Pons (tissue), 1 donor: ENCODE data around the gene MRPL36.
"Not testable (repeated sequence)": the region's sequence is repeated elsewhere in the genome, so short reads cannot be mapped to it uniquely, and the experiment has no call there.

Experiments used
- DNase-seq: peaks from one replicate; pipeline ENCODE4 v3.0.0-alpha.2; 2016; ENCODE audit warnings: low spot score

MRPL36 gene

DNA sequence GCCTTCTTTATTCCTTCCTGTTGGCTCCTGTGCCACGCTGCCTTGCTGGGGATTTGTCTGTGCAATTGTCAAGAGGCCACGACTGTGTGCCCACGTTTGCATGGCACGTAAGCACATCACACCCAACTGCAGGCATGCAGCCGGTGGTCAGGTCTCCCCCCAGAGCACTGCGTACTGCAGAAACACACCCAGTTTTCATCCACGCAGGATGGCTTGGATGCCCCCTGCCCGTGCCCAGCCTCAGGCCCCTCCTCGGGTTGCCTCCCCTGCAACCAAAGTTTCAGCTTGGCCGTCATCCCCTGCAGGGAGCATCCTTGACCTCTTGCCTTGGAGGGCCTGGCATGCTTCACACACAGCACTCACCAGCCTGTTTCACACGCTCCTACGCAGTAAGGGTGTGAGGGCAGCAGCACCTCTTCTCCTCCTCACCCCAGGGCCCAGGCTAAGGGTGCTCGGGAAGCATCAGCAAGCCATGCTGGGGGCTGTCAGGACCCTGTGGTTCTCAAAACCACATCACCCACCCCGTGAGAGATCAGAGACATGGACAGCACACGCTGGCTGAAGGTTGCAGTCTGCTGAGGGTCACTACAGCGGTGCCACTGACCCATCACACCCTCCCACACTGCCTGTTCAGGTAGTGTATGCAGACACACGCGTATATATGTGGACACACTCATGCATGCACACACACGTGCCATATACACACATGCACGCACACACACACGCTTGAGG lies 3.1 kb downstream of the MRPL36 start:
- no peak for DNase-seq

DNA sequence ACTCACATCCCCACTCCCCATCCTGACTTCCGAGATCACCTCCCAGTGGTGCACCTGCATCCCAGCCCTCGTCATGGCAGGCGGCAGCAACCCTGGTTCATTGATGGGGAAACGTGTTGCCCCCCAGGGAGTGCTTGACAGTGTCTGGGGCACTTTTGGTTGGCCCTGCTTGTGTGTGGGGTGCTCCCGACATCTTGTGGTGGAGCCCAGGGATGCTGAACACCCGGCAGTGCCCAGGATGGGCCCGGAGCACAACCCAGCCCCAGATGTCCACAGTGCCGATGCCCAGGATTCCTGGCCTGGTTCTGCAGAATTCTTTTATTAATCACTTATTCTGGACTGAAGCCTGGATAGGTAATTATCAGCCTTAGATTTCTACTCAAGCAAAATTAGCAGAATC lies 3.7 kb downstream of the MRPL36 start:
- DNase-seq = no peak

DNA sequence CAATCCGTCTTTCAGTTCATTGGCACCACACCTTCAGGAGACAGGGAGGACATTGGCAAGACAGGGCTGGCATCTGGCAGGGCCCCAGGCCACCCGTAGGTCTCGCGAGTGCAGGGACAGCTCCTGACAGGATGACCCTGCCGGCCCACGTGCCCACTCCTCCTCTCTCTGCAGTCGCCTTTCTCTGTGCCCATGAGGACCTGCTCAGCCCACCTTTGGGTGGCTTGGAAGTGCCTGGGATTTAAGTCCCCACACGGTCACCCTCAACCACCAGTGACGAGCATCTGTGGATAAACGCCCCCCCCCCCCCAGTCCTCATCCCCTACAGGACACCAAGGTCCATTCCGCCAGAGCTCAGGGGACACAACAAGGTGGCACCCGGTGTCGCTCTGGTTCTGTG lies 4.1 kb downstream of the MRPL36 start:
- no peak for DNase-seq

DNA sequence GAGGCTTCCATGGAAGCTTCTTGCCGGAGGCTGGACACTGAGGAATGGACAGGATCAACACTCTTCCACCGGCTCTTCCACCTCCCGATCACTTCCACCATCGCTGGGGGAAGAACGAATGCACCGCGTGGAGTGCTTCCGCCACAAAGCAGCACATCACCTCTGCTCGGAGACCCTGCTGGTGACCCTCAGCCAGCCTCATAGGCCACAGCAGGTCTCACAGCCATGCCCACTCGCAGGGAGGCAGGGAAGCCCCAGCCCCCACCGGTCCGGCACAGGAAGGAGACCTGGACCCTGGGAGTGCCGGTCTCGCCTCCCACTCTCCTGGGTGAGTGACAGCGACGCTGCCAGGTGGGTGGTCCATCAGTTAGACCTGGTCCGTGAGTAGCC lies 4.7 kb downstream of the MRPL36 start:
- DNase-seq = no peak

DNA sequence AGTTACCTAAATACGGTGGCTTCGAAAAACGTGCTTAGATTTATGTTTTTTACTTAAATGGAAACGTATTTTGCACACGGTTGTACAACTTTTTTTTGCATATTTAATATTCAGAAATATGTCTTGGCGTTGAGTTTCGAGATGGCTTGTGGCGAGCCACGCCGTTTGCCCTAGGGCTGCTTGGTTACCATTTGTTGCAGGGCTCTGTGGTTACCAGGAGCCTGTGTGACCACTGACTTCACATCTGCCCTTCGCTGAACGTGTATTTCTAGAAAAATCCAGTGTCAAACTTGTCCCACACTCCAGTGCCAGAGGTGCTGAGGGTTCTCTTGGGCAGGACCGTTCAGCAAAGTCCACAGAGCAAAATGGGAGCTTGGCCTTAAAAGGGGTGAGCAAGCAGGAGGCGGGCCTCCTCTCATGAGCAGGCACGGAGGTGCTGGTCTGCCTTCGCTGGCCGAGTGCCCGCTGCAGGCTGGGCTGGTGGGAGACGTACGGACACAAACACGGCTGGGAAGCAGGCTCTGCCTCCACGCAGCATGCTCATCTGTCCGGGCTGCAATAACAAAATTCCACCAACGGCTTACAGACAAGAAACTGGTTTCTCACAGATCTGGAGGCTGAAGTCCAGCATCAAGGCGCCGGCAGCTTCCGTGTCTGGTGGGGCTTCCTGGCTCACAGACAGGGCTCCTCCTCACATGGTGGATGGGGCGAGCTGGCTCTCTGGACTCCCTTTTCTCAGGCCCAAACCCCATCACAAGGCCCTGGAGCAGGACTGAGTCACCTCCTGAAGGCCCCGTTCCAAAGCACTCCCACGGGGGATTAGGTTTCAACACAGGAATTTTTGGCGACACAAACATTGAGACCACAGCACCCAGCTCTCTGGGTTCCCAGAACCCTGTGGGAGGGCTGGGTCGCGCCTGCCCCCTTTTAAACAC lies 5.4 kb downstream of the MRPL36 start:
- no peak for DNase-seq

GRCh38 chr5:1793301-1793740 lies 6.3 kb downstream of the MRPL36 start:
- no peak for DNase-seq

GRCh38 chr5:1792842-1793266 lies 6.8 kb downstream of the MRPL36 start:
- DNase-seq = no peak

DNA sequence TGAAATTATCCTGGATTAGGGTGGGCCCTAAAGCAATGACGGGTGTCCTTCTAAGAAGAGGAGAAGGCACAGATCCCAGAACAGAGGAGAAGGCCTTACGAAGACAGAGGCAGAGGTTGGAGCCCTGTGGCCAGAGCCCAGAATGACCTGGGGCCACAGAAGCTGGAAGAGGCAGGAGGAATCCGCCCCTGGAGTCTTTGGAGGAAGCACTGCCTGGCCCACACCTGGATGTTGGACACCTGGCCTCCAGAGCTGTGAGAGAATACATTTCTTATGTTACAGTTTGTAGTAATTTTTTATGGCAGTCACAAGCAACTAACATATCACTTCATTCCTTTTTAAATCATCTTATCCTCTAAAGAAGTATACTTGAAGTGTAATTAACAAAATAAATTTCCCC lies 8.5 kb downstream of the MRPL36 start:
- DNase-seq = no peak

- DNase-seq = peak; percentile 3
These were observed 9.7 kb downstream of the MRPL36 start for GRCh38 chr5:1789834-1790471.

- DNase-seq = not testable (repeated sequence)
These were observed 10.2 kb downstream of the MRPL36 start for GRCh38 chr5:1789438-1789833.

DNA sequence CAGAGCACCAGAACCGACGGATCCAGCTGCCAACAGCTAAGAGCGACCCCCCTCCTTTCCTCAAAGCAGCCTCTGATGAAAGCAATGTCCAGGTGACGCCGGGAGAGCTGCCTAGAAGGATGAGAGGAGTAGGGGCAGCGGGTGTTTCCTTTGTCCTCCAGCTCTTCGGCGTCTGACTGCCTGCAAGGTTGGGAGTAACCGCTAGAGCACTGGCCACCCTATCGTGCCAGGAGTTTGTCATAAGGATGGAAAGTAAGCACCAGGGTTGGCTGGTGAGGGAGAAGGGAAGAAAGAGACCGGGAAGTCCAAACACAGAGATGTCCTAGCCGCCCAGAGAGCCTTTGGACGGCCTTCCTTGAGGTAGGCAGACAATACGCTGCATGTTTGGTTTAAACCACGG lies 10.8 kb downstream of the MRPL36 start:
- no peak for DNase-seq

DNA sequence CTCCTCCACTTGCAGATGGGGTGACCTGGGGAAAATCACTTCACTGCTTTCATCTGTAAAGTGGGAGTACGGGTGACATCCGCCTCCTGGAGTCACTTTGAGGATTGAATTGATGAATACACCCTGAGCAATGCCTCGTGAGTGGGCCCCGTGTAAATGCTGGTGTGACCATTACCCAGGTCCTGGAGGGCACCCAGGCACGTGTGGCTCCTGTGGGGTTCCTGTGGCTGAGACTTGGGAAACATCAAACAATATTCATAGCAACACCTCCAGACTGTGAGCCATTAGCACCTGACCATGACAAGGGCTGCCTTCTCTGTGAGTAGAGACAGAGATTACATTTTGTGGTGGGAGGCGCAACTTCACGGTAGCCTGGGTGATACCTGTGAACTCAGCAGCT lies 11.4 kb downstream of the MRPL36 start:
- DNase-seq = no peak

GRCh38 chr5:1787472-1788047 lies 12.1 kb downstream of the MRPL36 start:
- DNase-seq = no peak

DNA sequence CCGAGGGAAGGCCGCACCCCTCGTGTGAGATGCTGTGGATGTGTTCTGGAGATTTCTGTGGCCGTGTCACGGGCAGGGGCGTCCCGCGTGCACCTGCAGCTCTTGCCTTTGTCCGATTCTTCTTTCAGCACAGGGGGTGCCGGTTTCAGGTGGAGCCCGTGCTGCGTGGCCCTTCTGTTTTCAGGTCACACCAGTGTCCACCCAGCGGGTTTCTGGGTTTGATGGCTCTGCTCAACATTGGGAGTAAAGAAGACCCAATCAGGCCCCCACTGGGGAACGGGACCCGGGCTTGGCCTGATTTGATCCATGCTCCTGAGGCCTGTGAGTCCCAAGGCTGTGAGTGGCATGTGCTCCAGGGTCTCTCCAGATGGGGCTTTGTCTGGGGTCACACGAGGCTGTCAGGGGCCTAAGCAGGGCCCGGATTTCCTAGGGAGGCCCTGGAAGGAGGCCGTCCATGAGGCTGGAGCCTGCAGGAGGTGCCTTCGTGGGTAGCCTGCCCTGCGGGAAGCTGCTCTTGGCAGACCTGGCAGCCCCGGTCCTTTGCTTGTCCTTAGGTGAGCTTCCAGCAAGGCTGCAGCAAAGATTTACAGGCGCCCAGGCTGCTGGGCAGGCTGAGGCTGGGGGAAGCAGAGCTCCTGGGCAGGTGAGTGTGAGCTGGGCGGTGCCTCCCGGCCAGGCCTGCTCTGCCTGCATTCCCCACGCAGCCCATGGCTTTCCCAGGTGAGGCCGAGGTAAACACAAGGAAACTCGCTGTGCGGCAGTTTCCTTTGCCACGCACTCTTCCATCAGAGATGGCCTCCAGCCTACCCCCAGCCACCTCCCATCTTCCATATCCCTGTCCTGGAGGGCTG lies 12.8 kb downstream of the MRPL36 start:
- no peak for DNase-seq

- no peak for DNase-seq
These were observed 13.7 kb downstream of the MRPL36 start for GRCh38 chr5:1785984-1786383.

DNA sequence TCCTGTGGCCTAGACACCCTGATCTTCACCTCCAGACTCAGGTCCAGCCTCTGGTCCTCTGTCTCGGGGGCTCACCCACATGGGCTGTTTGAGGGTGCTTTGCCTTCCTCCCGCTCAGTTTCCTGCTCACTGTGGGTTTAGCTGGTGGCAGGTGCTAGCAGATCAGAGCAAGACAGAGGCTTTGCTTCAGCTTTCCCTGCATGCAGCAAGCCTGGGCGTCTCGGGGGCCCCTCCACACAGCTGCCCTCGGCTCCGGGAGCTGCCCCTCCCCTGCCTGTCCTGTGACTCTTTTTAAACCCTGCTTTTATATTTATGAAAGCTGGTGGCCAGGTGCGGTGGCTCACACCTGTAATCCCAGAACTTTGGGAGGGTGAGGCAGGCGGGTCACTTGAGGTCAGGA lies 14.6 kb downstream of the MRPL36 start:
- no peak for DNase-seq

GRCh38 chr5:1784197-1785050 lies 15.2 kb downstream of the MRPL36 start:
- DNase-seq = no peak

GRCh38 chr5:1783216-1783554 lies 16.5 kb downstream of the MRPL36 start:
- no peak for DNase-seq

- no peak for DNase-seq
These were observed 17.0 kb downstream of the MRPL36 start for GRCh38 chr5:1782385-1783215.
